ENCODE results near the gene SPTA1. TPM values are rescaled to one million over a fixed set of nuclear protein-coding genes. Genes with fewer than 3 reads are reported as not detected.

SPTA1 gene
- total and polyA plus RNA-seq, 2 of the 8 experiments (the other 6 are each of a cell fraction or from before 2014, with no cell fraction given): not detected

DNA sequence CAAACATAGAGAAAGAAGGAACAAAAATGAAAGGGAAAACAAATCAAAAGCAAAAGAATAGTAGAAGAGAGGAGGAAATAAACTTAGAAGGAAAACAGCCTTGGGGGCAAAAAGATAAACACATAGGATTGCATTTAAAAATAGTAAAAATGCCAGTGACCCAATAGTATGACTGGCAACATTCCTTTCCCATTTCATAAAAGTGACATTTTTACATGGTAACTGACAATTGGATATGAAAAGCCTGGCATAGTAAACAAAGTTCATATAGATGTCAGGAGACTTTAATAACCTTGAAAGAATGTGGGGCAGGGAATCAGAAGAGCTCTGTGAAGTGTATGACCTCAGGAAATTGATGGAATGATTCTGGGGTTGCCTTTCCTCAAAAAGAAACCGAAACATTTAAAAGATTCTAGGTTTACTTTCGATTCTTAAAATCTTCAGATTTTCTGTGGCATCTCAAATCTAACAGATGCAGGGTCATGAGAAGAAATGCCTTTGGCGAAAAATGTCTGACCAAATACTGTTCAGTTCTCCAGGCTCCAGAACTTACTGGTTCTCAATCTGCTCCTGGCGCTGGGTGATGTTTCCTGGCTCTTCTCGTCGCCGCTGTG is 33.7 kb downstream of the SPTA1 start (continued):
- TF ChIP-seq, protein P1, sequence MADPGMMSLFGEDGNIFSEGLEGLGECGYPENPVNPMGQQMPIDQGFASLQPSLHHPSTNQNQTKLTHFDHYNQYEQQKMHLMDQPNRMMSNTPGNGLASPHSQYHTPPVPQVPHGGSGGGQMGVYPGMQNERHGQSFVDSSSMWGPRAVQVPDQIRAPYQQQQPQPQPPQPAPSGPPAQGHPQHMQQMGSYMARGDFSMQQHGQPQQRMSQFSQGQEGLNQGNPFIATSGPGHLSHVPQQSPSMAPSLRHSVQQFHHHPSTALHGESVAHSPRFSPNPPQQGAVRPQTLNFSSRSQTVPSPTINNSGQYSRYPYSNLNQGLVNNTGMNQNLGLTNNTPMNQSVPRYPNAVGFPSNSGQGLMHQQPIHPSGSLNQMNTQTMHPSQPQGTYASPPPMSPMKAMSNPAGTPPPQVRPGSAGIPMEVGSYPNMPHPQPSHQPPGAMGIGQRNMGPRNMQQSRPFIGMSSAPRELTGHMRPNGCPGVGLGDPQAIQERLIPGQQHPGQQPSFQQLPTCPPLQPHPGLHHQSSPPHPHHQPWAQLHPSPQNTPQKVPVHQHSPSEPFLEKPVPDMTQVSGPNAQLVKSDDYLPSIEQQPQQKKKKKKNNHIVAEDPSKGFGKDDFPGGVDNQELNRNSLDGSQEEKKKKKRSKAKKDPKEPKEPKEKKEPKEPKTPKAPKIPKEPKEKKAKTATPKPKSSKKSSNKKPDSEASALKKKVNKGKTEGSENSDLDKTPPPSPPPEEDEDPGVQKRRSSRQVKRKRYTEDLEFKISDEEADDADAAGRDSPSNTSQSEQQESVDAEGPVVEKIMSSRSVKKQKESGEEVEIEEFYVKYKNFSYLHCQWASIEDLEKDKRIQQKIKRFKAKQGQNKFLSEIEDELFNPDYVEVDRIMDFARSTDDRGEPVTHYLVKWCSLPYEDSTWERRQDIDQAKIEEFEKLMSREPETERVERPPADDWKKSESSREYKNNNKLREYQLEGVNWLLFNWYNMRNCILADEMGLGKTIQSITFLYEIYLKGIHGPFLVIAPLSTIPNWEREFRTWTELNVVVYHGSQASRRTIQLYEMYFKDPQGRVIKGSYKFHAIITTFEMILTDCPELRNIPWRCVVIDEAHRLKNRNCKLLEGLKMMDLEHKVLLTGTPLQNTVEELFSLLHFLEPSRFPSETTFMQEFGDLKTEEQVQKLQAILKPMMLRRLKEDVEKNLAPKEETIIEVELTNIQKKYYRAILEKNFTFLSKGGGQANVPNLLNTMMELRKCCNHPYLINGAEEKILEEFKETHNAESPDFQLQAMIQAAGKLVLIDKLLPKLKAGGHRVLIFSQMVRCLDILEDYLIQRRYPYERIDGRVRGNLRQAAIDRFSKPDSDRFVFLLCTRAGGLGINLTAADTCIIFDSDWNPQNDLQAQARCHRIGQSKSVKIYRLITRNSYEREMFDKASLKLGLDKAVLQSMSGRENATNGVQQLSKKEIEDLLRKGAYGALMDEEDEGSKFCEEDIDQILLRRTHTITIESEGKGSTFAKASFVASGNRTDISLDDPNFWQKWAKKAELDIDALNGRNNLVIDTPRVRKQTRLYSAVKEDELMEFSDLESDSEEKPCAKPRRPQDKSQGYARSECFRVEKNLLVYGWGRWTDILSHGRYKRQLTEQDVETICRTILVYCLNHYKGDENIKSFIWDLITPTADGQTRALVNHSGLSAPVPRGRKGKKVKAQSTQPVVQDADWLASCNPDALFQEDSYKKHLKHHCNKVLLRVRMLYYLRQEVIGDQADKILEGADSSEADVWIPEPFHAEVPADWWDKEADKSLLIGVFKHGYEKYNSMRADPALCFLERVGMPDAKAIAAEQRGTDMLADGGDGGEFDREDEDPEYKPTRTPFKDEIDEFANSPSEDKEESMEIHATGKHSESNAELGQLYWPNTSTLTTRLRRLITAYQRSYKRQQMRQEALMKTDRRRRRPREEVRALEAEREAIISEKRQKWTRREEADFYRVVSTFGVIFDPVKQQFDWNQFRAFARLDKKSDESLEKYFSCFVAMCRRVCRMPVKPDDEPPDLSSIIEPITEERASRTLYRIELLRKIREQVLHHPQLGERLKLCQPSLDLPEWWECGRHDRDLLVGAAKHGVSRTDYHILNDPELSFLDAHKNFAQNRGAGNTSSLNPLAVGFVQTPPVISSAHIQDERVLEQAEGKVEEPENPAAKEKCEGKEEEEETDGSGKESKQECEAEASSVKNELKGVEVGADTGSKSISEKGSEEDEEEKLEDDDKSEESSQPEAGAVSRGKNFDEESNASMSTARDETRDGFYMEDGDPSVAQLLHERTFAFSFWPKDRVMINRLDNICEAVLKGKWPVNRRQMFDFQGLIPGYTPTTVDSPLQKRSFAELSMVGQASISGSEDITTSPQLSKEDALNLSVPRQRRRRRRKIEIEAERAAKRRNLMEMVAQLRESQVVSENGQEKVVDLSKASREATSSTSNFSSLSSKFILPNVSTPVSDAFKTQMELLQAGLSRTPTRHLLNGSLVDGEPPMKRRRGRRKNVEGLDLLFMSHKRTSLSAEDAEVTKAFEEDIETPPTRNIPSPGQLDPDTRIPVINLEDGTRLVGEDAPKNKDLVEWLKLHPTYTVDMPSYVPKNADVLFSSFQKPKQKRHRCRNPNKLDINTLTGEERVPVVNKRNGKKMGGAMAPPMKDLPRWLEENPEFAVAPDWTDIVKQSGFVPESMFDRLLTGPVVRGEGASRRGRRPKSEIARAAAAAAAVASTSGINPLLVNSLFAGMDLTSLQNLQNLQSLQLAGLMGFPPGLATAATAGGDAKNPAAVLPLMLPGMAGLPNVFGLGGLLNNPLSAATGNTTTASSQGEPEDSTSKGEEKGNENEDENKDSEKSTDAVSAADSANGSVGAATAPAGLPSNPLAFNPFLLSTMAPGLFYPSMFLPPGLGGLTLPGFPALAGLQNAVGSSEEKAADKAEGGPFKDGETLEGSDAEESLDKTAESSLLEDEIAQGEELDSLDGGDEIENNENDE (IDR thresholded peaks at IDR 0.05; ENCODE audit: insufficient replicate concordance, low read length): no peak
- no peak for TF ChIP-seq RAD21 (IDR thresholded peaks at IDR 0.05 in 1 of 2, conservative IDR thresholded peaks at IDR 0.05 in 1 of 2; ENCODE audit: low read depth in 2 of 2, low read length in 2 of 2)
- no peak for TF ChIP-seq EGR1 (IDR thresholded peaks at IDR 0.05; ENCODE audit: borderline replicate concordance, low read depth, low read length)
- no peak for TF ChIP-seq RBBP5 (IDR thresholded peaks at IDR 0.05; ENCODE audit: borderline replicate concordance, low read depth, low read length)
- TF ChIP-seq POLR2AphosphoS5 (IDR thresholded peaks at IDR 0.05; ENCODE audit: low read depth, low read length): no peak
